OCI-LY7 (cell line): ENCODE measurements around the gene CCDC88B.

ENCODE experiments used
- CTCF ChIP-seq: fragments of 200-600 bp; sonication (generic); conservative IDR thresholded peaks from 2 replicates; pipeline ENCODE4 v1.5.1; 2014; ENCODE audit warnings: mild to moderate bottlenecking, antibody characterized with exemption, low read length, moderate library complexity, mixed read lengths
- EZH2phosphoT487 ChIP-seq: fragments of 200-600 bp; sonication (generic); IDR thresholded peaks from 2 replicates; pipeline ENCODE4 v1.6.1; 2018; ENCODE audit warnings: low read depth, borderline replicate concordance, mild to moderate bottlenecking, mixed run types, antibody characterized with exemption, low read length, moderate library complexity, mixed read lengths

DNA sequence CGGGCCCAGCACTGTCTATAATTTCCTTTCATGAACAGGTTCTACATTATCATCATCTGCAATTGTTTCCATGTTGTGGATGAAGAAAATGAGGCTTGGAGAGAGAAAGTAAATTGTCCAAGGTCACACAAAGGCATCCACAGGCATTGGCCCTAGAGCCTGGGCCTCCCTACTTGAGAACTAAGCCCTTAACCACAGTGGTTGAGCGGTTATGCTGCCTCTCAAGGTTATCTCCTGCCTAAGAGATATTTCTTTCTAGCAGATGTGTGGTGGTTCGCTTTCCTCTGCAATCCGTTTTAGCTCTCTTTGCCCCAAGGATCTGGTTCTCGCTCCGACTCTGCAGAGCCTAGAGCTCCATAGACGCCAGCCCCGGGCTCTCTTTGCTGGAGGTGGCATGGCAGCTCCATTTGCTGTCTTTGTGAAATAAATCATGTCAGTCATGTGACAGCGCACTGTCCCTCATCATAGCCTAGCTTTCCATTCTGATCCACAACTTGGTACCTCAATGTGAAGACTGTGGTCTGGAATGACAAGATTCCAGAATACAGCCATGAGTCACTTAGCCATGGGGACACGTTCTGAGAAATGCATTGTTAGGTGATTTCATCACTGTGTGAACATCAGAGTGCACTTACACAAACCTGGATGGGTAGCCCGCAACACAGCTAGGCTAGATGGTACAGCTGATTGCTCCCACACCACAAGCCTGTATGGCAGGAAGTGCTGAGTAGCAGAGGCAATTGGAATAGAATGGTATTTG lies 46.1 kb downstream of the CCDC88B start:
- TF ChIP-seq EZH2phosphoT487 (no peak), CTCF (no peak)
